Gastrocnemius medialis (tissue), 4 donors: Measurements from ENCODE around the gene KPTN.

Source experiments
- POLR2A ChIP-seq, 2 donors: fragments of 450-650 bp; IDR thresholded peaks; one replicate each; pipeline ENCODE4 v1.6.1; 2017; ENCODE audit warnings: antibody characterized with exemption in 2 of 2, mild to moderate bottlenecking in 2 of 2, moderate library complexity in 2 of 2
- TF ChIP-seq, protein P1 (sequence below), 5 experiments: fragments of 450-650 bp in 3 of 5; fragments of 200-600 bp in 2 of 5; sonication (generic) in 2 of 5; IDR thresholded peaks in 4 of 5; conservative IDR thresholded peaks in 1 of 5; 1 replicate in 4 of 5; 2 replicates in 1 of 5; pipeline ENCODE4 v1.5.1; 2016 to 2019; ENCODE audit warnings: antibody characterized with exemption in 5 of 5, mild to moderate bottlenecking in 3 of 5, moderate library complexity in 3 of 5

DNA sequence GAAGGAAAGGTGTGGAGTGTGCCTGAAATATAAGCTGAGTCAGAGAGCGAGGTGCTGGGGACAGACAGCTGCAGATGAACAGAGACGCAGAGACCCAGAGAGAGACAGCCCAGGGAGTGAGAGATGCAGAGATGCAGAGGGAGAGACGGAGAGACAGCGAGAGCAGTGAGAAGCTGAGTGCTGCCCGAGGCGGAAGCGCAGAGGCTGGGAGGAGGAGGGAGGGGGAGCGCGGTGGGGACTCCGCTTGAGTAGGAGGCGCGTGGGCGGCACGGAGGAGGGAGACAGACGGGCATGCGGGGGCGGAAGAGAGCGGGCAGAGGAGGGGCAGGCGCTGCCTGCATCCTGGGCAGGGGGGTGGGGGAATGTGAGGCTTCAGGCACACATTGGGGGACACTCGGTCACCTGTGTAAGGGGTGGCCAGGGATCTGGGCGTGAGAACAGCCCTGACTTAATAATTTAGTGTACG is 38.0 kb downstream of the KPTN start:
- TF ChIP-seq, protein P1, sequence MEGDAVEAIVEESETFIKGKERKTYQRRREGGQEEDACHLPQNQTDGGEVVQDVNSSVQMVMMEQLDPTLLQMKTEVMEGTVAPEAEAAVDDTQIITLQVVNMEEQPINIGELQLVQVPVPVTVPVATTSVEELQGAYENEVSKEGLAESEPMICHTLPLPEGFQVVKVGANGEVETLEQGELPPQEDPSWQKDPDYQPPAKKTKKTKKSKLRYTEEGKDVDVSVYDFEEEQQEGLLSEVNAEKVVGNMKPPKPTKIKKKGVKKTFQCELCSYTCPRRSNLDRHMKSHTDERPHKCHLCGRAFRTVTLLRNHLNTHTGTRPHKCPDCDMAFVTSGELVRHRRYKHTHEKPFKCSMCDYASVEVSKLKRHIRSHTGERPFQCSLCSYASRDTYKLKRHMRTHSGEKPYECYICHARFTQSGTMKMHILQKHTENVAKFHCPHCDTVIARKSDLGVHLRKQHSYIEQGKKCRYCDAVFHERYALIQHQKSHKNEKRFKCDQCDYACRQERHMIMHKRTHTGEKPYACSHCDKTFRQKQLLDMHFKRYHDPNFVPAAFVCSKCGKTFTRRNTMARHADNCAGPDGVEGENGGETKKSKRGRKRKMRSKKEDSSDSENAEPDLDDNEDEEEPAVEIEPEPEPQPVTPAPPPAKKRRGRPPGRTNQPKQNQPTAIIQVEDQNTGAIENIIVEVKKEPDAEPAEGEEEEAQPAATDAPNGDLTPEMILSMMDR (IDR thresholded peaks at IDR 0.05 in 4 of 5, conservative IDR thresholded peaks at IDR 0.05 in 1 of 5) = no peak
- no peak for TF ChIP-seq POLR2A (IDR thresholded peaks at IDR 0.05)
